SK-N-SH treated with all-trans-retinoic acid at 6 μM for 48 hours (cell line): Measurements from ENCODE around the gene MYT1.

Experiments used
- ATAC-seq: fragments of 200-7000 bp; cut with Tn5 transposase; 3 replicates; pipeline ENCODE4 v1.9.1; 2020; ENCODE audit warnings: mild to moderate bottlenecking, moderate library complexity
- CSDC2 ChIP-seq: fragments of 250-450 bp; sonication (Bioruptor Pico); IDR thresholded peaks from 2 replicates; pipeline ENCODE4 v1.5.0; 2020; ENCODE audit warnings: mild to moderate bottlenecking, moderate library complexity
- CSRNP3 ChIP-seq: fragments of 250-450 bp; sonication (Bioruptor Pico); IDR thresholded peaks from 2 replicates; pipeline ENCODE4 v1.5.1; 2021; ENCODE audit warnings: mild to moderate bottlenecking, moderate library complexity
- ESRRG ChIP-seq: fragments of 250-450 bp; sonication (Bioruptor Pico); IDR thresholded peaks from 2 replicates; pipeline ENCODE4 v1.6.1; 2021; ENCODE audit warnings: mild to moderate bottlenecking
- GLIS3 ChIP-seq: fragments of 250-450 bp; sonication (Bioruptor Pico); IDR thresholded peaks from 2 replicates; pipeline ENCODE4 v1.5.0; 2020; ENCODE audit warnings: mild to moderate bottlenecking, moderate library complexity
- ISL1 ChIP-seq: fragments of 250-450 bp; sonication (Bioruptor Pico); IDR thresholded peaks from 2 replicates; pipeline ENCODE4 v2.1.2; 2022; ENCODE audit warnings: mild to moderate bottlenecking, moderate library complexity
- OSR1 ChIP-seq: fragments of 250-450 bp; sonication (Bioruptor Pico); IDR thresholded peaks from 2 replicates; pipeline ENCODE4 v1.8.0; 2022; ENCODE audit warnings: moderate library complexity, mild to moderate bottlenecking, inconsistent platforms
- PATZ1 ChIP-seq: fragments of 250-450 bp; sonication (Bioruptor Pico); IDR thresholded peaks from 2 replicates; pipeline ENCODE4 v1.8.0; 2020; ENCODE audit warnings: mild to moderate bottlenecking, moderate library complexity, borderline replicate concordance
- POU6F1 ChIP-seq: fragments of 250-450 bp; sonication (Bioruptor Pico); IDR thresholded peaks from 2 replicates; pipeline ENCODE4 v1.8.0; 2021; ENCODE audit warnings: low read depth, mild to moderate bottlenecking, moderate library complexity, borderline replicate concordance
- PPARA ChIP-seq: fragments of 250-450 bp; sonication (Bioruptor Pico); IDR thresholded peaks from 2 replicates; pipeline ENCODE4 v1.5.0; 2020; ENCODE audit warnings: mild to moderate bottlenecking, borderline replicate concordance
- RARB ChIP-seq: fragments of 250-450 bp; sonication (Bioruptor Pico); IDR thresholded peaks from 2 replicates; pipeline ENCODE4 v1.8.0; 2021; ENCODE audit warnings: mild to moderate bottlenecking, moderate library complexity
- SNAI2 ChIP-seq: fragments of 250-450 bp; sonication (Bioruptor Pico); IDR thresholded peaks from 2 replicates; pipeline ENCODE4 v1.5.0; 2020; ENCODE audit warnings: mild to moderate bottlenecking, moderate library complexity
- TCF4 ChIP-seq: fragments of 250-450 bp; sonication (Bioruptor Pico); IDR thresholded peaks from 2 replicates; pipeline ENCODE4 v1.8.0; 2021; ENCODE audit warnings: mild to moderate bottlenecking, moderate library complexity, borderline replicate concordance
- ZFP3 ChIP-seq: fragments of 250-450 bp; sonication (Bioruptor Pico); IDR thresholded peaks from 2 replicates; pipeline ENCODE4 v1.5.0; 2020; ENCODE audit warnings: mild to moderate bottlenecking, moderate library complexity
- ZFP30 ChIP-seq: fragments of 450-650 bp; formaldehyde crosslinking; IDR thresholded peaks from 2 replicates; pipeline ENCODE4 v1.5.0; 2022; ENCODE audit warnings: mild to moderate bottlenecking, moderate library complexity
- ZNF70 ChIP-seq: fragments of 450-650 bp; formaldehyde crosslinking; IDR thresholded peaks from 2 replicates; pipeline ENCODE4 v1.5.0; 2020; ENCODE audit warnings: mild to moderate bottlenecking, moderate library complexity
- ZNF8 ChIP-seq: fragments of 450-650 bp; formaldehyde crosslinking; IDR thresholded peaks from 2 replicates; pipeline ENCODE4 v1.5.0; 2020; ENCODE audit warnings: mild to moderate bottlenecking, moderate library complexity
- TF ChIP-seq, protein P1 (sequence below): fragments of 250-450 bp; sonication (Bioruptor Pico); IDR thresholded peaks from 2 replicates; pipeline ENCODE4 v1.5.0; 2020; ENCODE audit warnings: mild to moderate bottlenecking, moderate library complexity
- TF ChIP-seq, protein P2 (sequence below): fragments of 250-450 bp; sonication (Bioruptor Pico); IDR thresholded peaks from 2 replicates; pipeline ENCODE4 v1.5.1; 2020; ENCODE audit warnings: low read depth, mild to moderate bottlenecking, moderate library complexity

Gene MYT1

DNA sequence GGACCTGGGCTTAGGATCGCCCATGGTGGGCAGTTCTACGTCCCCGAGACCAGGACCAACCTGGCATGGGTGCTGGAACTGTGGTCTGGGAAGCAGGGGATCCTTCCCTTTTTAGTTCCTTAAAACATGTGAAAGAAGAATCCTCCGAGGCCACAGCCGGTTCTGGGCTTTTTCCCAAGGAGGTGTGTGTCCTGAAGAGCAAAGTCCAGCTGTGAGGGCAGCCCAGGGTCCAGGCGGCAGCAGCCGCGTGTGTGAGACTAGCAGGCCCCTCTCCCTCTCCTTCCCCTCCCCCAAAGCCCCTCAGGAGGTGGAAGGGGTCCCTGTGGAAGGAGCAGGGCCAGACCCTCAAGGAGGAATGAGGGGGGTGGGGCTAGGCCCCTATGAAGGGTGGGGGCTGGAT lies 56.2 kb downstream of the MYT1 start:
- ATAC-seq = no peak
- TF ChIP-seq POU6F1 (CRISPR knock-in tag) (no peak), GLIS3 (no peak), TCF4 (CRISPR knock-in tag) (no peak), SNAI2 (CRISPR knock-in tag) (no peak), RARB (CRISPR knock-in tag) (no peak), ZFP30 (CRISPR knock-in tag) (no peak), CSDC2 (CRISPR knock-in tag) (no peak), ZNF8 (no peak), CSRNP3 (no peak), ZNF70 (CRISPR knock-in tag) (no peak), ISL1 (CRISPR knock-in tag) (no peak), ZFP3 (CRISPR knock-in tag) (no peak)
- TF ChIP-seq, protein P1, sequence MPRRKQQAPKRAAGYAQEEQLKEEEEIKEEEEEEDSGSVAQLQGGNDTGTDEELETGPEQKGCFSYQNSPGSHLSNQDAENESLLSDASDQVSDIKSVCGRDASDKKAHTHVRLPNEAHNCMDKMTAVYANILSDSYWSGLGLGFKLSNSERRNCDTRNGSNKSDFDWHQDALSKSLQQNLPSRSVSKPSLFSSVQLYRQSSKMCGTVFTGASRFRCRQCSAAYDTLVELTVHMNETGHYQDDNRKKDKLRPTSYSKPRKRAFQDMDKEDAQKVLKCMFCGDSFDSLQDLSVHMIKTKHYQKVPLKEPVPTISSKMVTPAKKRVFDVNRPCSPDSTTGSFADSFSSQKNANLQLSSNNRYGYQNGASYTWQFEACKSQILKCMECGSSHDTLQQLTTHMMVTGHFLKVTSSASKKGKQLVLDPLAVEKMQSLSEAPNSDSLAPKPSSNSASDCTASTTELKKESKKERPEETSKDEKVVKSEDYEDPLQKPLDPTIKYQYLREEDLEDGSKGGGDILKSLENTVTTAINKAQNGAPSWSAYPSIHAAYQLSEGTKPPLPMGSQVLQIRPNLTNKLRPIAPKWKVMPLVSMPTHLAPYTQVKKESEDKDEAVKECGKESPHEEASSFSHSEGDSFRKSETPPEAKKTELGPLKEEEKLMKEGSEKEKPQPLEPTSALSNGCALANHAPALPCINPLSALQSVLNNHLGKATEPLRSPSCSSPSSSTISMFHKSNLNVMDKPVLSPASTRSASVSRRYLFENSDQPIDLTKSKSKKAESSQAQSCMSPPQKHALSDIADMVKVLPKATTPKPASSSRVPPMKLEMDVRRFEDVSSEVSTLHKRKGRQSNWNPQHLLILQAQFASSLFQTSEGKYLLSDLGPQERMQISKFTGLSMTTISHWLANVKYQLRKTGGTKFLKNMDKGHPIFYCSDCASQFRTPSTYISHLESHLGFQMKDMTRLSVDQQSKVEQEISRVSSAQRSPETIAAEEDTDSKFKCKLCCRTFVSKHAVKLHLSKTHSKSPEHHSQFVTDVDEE (CRISPR knock-in tag) = no peak
- TF ChIP-seq, protein P2, sequence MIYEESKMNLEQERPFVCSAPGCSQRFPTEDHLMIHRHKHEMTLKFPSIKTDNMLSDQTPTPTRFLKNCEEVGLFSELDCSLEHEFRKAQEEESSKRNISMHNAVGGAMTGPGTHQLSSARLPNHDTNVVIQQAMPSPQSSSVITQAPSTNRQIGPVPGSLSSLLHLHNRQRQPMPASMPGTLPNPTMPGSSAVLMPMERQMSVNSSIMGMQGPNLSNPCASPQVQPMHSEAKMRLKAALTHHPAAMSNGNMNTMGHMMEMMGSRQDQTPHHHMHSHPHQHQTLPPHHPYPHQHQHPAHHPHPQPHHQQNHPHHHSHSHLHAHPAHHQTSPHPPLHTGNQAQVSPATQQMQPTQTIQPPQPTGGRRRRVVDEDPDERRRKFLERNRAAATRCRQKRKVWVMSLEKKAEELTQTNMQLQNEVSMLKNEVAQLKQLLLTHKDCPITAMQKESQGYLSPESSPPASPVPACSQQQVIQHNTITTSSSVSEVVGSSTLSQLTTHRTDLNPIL (CRISPR knock-in tag) = no peak

GRCh38 chr20:64220891-64221527 lies 56.8 kb downstream of the MYT1 start:
- no peak for ATAC-seq
- TF ChIP-seq ESRRG (CRISPR knock-in tag) (no peak), PATZ1 (CRISPR knock-in tag) (no peak), SNAI2 (CRISPR knock-in tag) (no peak), ZNF70 (CRISPR knock-in tag) (no peak), PPARA (CRISPR knock-in tag) (no peak), OSR1 (CRISPR knock-in tag) (no peak), RARB (CRISPR knock-in tag) (no peak), ZFP3 (CRISPR knock-in tag) (no peak), ZNF8 (no peak), CSRNP3 (no peak), POU6F1 (CRISPR knock-in tag) (no peak)
